ENCODE measurements around the gene MEI4.
"Not testable (repeated sequence)": the region's sequence is repeated elsewhere in the genome, so short reads cannot be mapped to it uniquely, and the experiment has no call there.

Gene MEI4

DNA sequence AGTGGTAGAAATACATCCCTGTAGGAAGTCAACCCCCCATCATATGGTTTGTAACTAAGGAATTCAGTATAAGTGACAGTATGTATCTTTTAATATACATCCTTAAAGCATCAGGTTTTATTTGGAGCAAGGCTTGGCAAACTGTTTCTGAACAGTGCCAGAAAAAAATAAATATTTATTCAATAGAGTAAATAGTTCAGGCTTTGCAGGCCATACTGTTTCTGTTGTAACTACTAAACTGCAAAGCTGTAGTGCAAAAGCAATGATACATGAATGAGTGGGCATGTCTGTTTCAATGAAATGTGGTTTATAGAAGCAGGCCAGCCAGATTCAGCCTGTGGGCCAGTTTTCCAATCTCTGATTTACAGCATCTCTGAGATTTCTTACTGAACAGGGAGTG, 977 bp downstream of the MEI4 start:
- Histone ChIP-seq H3K27me3 (ENCODE audit: insufficient read depth, poor library complexity, severe bottlenecking) (no peaks in the 10 kb centered on the region), H3K36me3 (ENCODE audit: low read depth) (no peaks in the 10 kb centered on the region), H3K4me3 (ENCODE audit: severe bottlenecking) (no peak overlapping the region), H3K27ac (ENCODE audit: poor library complexity, severe bottlenecking) (no peak overlapping the region), H3K4me1 (ENCODE audit: insufficient read depth, poor library complexity, severe bottlenecking) (no peaks in the 10 kb centered on the region), H3K9me3 (ENCODE audit: severe bottlenecking) (no peaks in the 10 kb centered on the region)
- TF ChIP-seq, protein P1, sequence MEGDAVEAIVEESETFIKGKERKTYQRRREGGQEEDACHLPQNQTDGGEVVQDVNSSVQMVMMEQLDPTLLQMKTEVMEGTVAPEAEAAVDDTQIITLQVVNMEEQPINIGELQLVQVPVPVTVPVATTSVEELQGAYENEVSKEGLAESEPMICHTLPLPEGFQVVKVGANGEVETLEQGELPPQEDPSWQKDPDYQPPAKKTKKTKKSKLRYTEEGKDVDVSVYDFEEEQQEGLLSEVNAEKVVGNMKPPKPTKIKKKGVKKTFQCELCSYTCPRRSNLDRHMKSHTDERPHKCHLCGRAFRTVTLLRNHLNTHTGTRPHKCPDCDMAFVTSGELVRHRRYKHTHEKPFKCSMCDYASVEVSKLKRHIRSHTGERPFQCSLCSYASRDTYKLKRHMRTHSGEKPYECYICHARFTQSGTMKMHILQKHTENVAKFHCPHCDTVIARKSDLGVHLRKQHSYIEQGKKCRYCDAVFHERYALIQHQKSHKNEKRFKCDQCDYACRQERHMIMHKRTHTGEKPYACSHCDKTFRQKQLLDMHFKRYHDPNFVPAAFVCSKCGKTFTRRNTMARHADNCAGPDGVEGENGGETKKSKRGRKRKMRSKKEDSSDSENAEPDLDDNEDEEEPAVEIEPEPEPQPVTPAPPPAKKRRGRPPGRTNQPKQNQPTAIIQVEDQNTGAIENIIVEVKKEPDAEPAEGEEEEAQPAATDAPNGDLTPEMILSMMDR (IDR thresholded peaks at IDR 0.05; ENCODE audit: poor library complexity, severe bottlenecking): no peak
- DNase-seq (ENCODE audit: low spot score) (no peak), ATAC-seq (ENCODE audit: low read depth) (no peak)

- not testable (repeated sequence) for H3K4me1 ChIP-seq (ENCODE audit: insufficient read depth, poor library complexity, severe bottlenecking); H3K36me3 ChIP-seq (ENCODE audit: low read depth); H3K27ac ChIP-seq (ENCODE audit: poor library complexity, severe bottlenecking); H3K9me3 ChIP-seq (ENCODE audit: severe bottlenecking); ATAC-seq (ENCODE audit: low read depth); H3K4me3 ChIP-seq (ENCODE audit: severe bottlenecking); H3K27me3 ChIP-seq (ENCODE audit: insufficient read depth, poor library complexity, severe bottlenecking); DNase-seq (ENCODE audit: low spot score)
Observed at GRCh38 chr6:77655035-77655434, 2.2 kb downstream of the MEI4 start.

GRCh38 chr6:77656999-77657764, 4.3 kb downstream of the MEI4 start:
- no peaks in the 10 kb centered on the region for H3K9me3 ChIP-seq (ENCODE audit: severe bottlenecking)
- H3K27me3 ChIP-seq (ENCODE audit: insufficient read depth, poor library complexity, severe bottlenecking): no peaks in the 10 kb centered on the region
- no peak overlapping the region for H3K27ac ChIP-seq (ENCODE audit: poor library complexity, severe bottlenecking)
- H3K4me1 ChIP-seq (ENCODE audit: insufficient read depth, poor library complexity, severe bottlenecking): no peaks in the 10 kb centered on the region
- ATAC-seq (ENCODE audit: low read depth) (no peak), DNase-seq (ENCODE audit: low spot score) (no peak)
- no peaks in the 10 kb centered on the region for H3K36me3 ChIP-seq (ENCODE audit: low read depth)
- TF ChIP-seq, protein P1 (IDR thresholded peaks at IDR 0.05; ENCODE audit: poor library complexity, severe bottlenecking): no peak
- H3K4me3 ChIP-seq (ENCODE audit: severe bottlenecking): no peak overlapping the region

DNA sequence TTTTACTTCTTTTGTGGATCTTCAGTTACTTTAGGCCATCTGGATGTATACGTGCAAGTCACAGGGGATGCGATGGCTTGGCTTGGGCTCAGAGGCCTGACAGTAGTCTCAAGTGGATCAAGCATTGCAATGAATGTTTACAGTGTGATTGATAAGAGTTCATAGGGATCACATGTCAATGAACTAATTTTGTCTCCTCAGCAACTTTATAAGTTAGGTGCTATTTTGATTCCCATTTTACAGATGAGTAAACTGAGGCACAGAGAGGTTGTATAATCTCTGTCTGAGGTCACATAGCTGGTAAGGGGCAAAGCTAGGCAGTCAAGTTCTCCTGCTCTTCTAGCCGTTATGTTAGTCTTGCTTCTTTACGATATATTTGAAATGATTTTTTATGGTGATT, 13.5 kb downstream of the MEI4 start:
- H3K36me3 ChIP-seq (ENCODE audit: low read depth): no peaks in the 10 kb centered on the region
- H3K4me1 ChIP-seq (ENCODE audit: insufficient read depth, poor library complexity, severe bottlenecking): no peaks in the 10 kb centered on the region
- no peak for ATAC-seq (ENCODE audit: low read depth)
- TF ChIP-seq, protein P1 (IDR thresholded peaks at IDR 0.05; ENCODE audit: poor library complexity, severe bottlenecking): no peak
- H3K4me3 ChIP-seq (ENCODE audit: severe bottlenecking): no peak overlapping the region
- DNase-seq (ENCODE audit: low spot score): no peak
- no peaks in the 10 kb centered on the region for H3K27me3 ChIP-seq (ENCODE audit: insufficient read depth, poor library complexity, severe bottlenecking)
- H3K27ac ChIP-seq (ENCODE audit: poor library complexity, severe bottlenecking): no peak overlapping the region
- H3K9me3 ChIP-seq (ENCODE audit: severe bottlenecking): no peaks in the 10 kb centered on the region

GRCh38 chr6:77666846-77667245, 14.0 kb downstream of the MEI4 start:
- H3K4me1 ChIP-seq (ENCODE audit: insufficient read depth, poor library complexity, severe bottlenecking): no peaks in the 10 kb centered on the region
- no peak overlapping the region for H3K27ac ChIP-seq (ENCODE audit: poor library complexity, severe bottlenecking)
- no peaks in the 10 kb centered on the region for H3K9me3 ChIP-seq (ENCODE audit: severe bottlenecking)
- no peaks in the 10 kb centered on the region for H3K36me3 ChIP-seq (ENCODE audit: low read depth)
- DNase-seq (ENCODE audit: low spot score): no peak
- TF ChIP-seq, protein P1 (IDR thresholded peaks at IDR 0.05; ENCODE audit: poor library complexity, severe bottlenecking): no peak
- no peaks in the 10 kb centered on the region for H3K27me3 ChIP-seq (ENCODE audit: insufficient read depth, poor library complexity, severe bottlenecking)
- ATAC-seq (ENCODE audit: low read depth): no peak
- H3K4me3 ChIP-seq (ENCODE audit: severe bottlenecking): no peak overlapping the region

Data from RWPE2 (cell line).